B cell (primary cell): ENCODE data around the gene SRSF6. TPM values are rescaled to one million over a fixed set of nuclear protein-coding genes. Genes with fewer than 3 reads are reported as not detected.

Experiments
- ATAC-seq: fragments of 200-7000 bp; cut with Tn5 transposase; one replicate; pipeline ENCODE4 v1.10.0; 2021; ENCODE audit warnings: low read depth, mild to moderate bottlenecking, moderate number of reproducible peaks, moderate library complexity
- CTCF ChIA-PET: fragments of 350-600 bp; sonication (Branson Sonifier 250); formaldehyde crosslinking; loops from one replicate; lab custom pipeline; 2021; ENCODE audit warnings: antibody characterized with exemption, inconsistent platforms; lab: Charles Lee
- POLR2A ChIA-PET: fragments of 350-600 bp; sonication (Branson Sonifier 250); formaldehyde crosslinking; loops from one replicate; lab custom pipeline; 2021; ENCODE audit warnings: antibody characterized with exemption; lab: Charles Lee
- DNase-seq: peaks from one replicate; pipeline ENCODE4 v3.0.0; 2013
- H2AFZ ChIP-seq: 2 replicates; pipeline ENCODE4 v1.6.1; 2012; ENCODE audit warnings: mild to moderate bottlenecking, low read depth, low read length; ENCODE audit not compliant: insufficient read depth, poor library complexity, severe bottlenecking
- H3K27ac ChIP-seq, 2 donors: 1 replicate in 1 of 2; 2 replicates in 1 of 2; pipeline ENCODE4 v1.5.1; 2012 to 2013; ENCODE audit warnings: low read length in 2 of 2, mild to moderate bottlenecking in 2 of 2, moderate library complexity in 1 of 2
- H3K27me3 ChIP-seq, 4 experiments: fragments of 200-600 bp in 1 of 4; sonication (generic) in 1 of 4; replicated peaks in 1 of 4; 1 replicate in 2 of 4; 2 replicates in 2 of 4; pipeline versions ENCODE4 v1.6.1 to v1.7.0; 2013 to 2016; ENCODE audit warnings: low read length in 3 of 4, mild to moderate bottlenecking in 2 of 4, mixed read lengths in 1 of 4, moderate library complexity in 1 of 4; ENCODE audit not compliant: insufficient read depth in 4 of 4, control insufficient read depth in 3 of 4; ENCODE audit errors: control extremely low read depth in 1 of 4
- H3K36me3 ChIP-seq, 2 experiments: replicated peaks in 1 of 2; 1 replicate in 1 of 2; 2 replicates in 1 of 2; pipeline versions ENCODE4 v1.6.1 to v1.7.1; 2013; ENCODE audit warnings: low read length in 1 of 2; ENCODE audit not compliant: insufficient read depth in 2 of 2, control insufficient read depth in 1 of 2; ENCODE audit errors: control extremely low read depth in 1 of 2, extremely low read depth in 1 of 2
- H3K4me1 ChIP-seq, 2 donors: fragments of 200-600 bp in 1 of 2; sonication (generic) in 1 of 2; 1 replicate in 1 of 2; 2 replicates in 1 of 2; pipeline versions ENCODE4 v1.5.1 to v1.6.1; 2013 to 2017; ENCODE audit warnings: low read length in 2 of 2; ENCODE audit not compliant: control insufficient read depth in 2 of 2, insufficient read depth in 2 of 2
- H3K4me2 ChIP-seq: replicated peaks from 2 replicates; pipeline ENCODE3; 2012; ENCODE audit warnings: mild to moderate bottlenecking, low read depth, low read length; ENCODE audit not compliant: poor library complexity, severe bottlenecking
- H3K4me3 ChIP-seq, 5 experiments: fragments of 200-600 bp in 1 of 5; sonication (generic) in 1 of 5; 1 replicate in 3 of 5; 2 replicates in 2 of 5; pipeline versions ENCODE4 v1.5.1 to v1.7.0; 2011 to 2016; ENCODE audit warnings: low read length in 4 of 5, mild to moderate bottlenecking in 4 of 5, low read depth in 2 of 5, control low read depth in 1 of 5, moderate library complexity in 1 of 5; ENCODE audit not compliant: insufficient read depth in 1 of 5; ENCODE audit errors: control extremely low read depth in 1 of 5, extremely low read depth in 1 of 5
- H3K79me2 ChIP-seq: fragments of 200-600 bp; sonication (generic); one replicate; pipeline ENCODE4 v1.6.0; 2016; ENCODE audit warnings: low read length; ENCODE audit not compliant: control insufficient read depth, insufficient read depth
- H3K9ac ChIP-seq: fragments of 200-600 bp; sonication (generic); 2 replicates; pipeline ENCODE4 v1.6.1; 2017; ENCODE audit warnings: mild to moderate bottlenecking, low read length, moderate library complexity
- H3K9me3 ChIP-seq, 3 donors: one replicate each; pipeline versions ENCODE4 v1.6.1 to v1.7.1; 2013; ENCODE audit warnings: low read length in 2 of 3; ENCODE audit not compliant: control insufficient read depth in 2 of 3, insufficient read depth in 1 of 3; ENCODE audit errors: control extremely low read depth in 1 of 3
- H4K20me1 ChIP-seq: 2 replicates; pipeline ENCODE4 v1.6.0; 2012; ENCODE audit warnings: mild to moderate bottlenecking, low read length; ENCODE audit not compliant: insufficient read depth, control insufficient read depth, poor library complexity, severe bottlenecking
- H3K27ac Mint-ChIP-seq: one replicate; pipeline ENCODE4 v1.8.0; 2021; ENCODE audit warnings: mixed read lengths
- H3K27me3 Mint-ChIP-seq: one replicate; pipeline ENCODE4 v1.8.0; 2021; ENCODE audit warnings: mixed read lengths
- H3K4me1 Mint-ChIP-seq: one replicate; pipeline ENCODE4 v1.8.0; 2021; ENCODE audit warnings: mixed read lengths
- H3K4me3 Mint-ChIP-seq: one replicate; pipeline ENCODE4 v1.8.0; 2021; ENCODE audit warnings: mixed read lengths
- H3K9me3 Mint-ChIP-seq: one replicate; pipeline ENCODE4 v1.8.0; 2022; ENCODE audit warnings: mixed read lengths; ENCODE audit not compliant: insufficient read depth
- EZH2 ChIP-seq: IDR thresholded peaks from 2 replicates; pipeline ENCODE4 v1.6.1; 2012; ENCODE audit warnings: borderline replicate concordance, low read depth, mild to moderate bottlenecking, moderate library complexity, low read length; ENCODE audit not compliant: insufficient read depth, poor library complexity, severe bottlenecking
- WGBS: methylation state at CpG from one replicate; pipeline ENCODE4 v1.1.5; 2013; ENCODE audit warnings: missing lambda C conversion rate; ENCODE audit not compliant: insufficient coverage; 5-methylcytosine and 5-hydroxymethylcytosine counted together
- intact Hi-C: fragments of 100-400 bp; cut with micrococcal nuclease; formaldehyde crosslinking; loops from one replicate; pipeline ENCODE4 v1.10.0; 2022
- polyA plus RNA-seq: library from polyadenylated mRNA; depleted of rRNA; stranded (reverse); fragments of >200 nt; gene quantifications from 2 replicates; pipeline ENCODE4 v1.2.3, GENCODE V29; 2012
- total RNA-seq, 2 donors: library from RNA; stranded (reverse); fragments of 120-200 nt in 1 of 2; gene quantifications; 1 replicate in 1 of 2; 2 replicates in 1 of 2; pipeline versions ENCODE4 v1.2.3 to v1.2.4, GENCODE V29; 2013 to 2022
- TF ChIP-seq, protein P1 (sequence below): fragments of 200-600 bp; IDR thresholded peaks from one replicate; pipeline ENCODE4 v1.8.0; 2022; ENCODE audit warnings: antibody characterized with exemption, mild to moderate bottlenecking

SRSF6 gene
- total and polyA plus RNA-seq, 2 donors (not counting 1 experiment from before 2014, with no cell fraction given), result 201 to 296 TPM

DNA sequence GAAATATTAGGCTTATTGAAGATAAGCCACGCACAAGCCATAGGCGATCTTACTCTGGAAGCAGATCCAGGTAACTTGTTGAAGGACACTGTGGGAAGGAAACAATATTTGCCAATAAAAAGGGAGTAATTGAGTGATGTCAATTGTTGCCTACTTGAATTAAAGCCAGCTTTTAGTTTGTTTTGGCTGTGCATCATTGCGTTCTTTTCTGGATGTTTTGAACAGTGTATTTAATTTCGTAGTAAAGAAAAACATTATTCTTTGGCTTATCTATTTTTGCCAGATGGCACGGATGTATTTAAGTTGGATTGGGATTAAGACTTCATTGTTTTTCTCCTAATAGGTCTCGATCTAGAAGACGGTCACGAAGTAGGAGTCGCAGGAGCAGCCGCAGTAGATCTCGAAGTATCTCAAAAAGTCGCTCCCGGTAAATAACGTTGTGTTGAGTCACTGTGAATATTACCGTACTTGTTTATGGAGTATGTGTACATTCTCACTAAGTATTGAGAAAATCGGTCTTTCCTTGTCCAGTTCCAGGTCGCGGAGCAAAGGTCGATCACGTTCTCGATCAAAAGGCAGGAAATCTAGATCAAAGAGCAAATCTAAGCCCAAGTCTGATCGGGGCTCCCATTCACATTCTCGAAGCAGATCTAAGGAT lies 2.6 kb downstream of the SRSF6 start:
- H4K20me1 ChIP-seq, result peaks cover 66% of the 10 kb centered on the region
- DNase-seq (no peak), ATAC-seq (no peak)
- H3K4me2 ChIP-seq, result no peak overlapping the region
- TF ChIP-seq, protein P1, sequence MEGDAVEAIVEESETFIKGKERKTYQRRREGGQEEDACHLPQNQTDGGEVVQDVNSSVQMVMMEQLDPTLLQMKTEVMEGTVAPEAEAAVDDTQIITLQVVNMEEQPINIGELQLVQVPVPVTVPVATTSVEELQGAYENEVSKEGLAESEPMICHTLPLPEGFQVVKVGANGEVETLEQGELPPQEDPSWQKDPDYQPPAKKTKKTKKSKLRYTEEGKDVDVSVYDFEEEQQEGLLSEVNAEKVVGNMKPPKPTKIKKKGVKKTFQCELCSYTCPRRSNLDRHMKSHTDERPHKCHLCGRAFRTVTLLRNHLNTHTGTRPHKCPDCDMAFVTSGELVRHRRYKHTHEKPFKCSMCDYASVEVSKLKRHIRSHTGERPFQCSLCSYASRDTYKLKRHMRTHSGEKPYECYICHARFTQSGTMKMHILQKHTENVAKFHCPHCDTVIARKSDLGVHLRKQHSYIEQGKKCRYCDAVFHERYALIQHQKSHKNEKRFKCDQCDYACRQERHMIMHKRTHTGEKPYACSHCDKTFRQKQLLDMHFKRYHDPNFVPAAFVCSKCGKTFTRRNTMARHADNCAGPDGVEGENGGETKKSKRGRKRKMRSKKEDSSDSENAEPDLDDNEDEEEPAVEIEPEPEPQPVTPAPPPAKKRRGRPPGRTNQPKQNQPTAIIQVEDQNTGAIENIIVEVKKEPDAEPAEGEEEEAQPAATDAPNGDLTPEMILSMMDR, result no peak
- no peak for TF ChIP-seq EZH2
- Mint-ChIP-seq H3K27ac (peak overlapping the region; percentile 56), H3K4me3 (peak overlapping the region; percentile 24), H3K4me1 (peaks cover 36% of the 10 kb centered on the region), H3K27me3 (no peaks in the 10 kb centered on the region), H3K9me3 (no peaks in the 10 kb centered on the region)
- peaks cover 23% of the 10 kb centered on the region for H3K79me2 ChIP-seq
- H2AFZ ChIP-seq, result no peak overlapping the region
- no peak overlapping the region for H3K4me3 ChIP-seq
- CTCF ChIA-PET, result no interaction called here
- POLR2A ChIA-PET, result no interaction called here
- 97% methylated on average over 19 of the region's 23 CpGs for WGBS
- no peak overlapping the region for H3K9ac ChIP-seq
- H3K36me3 ChIP-seq, result peaks cover 12 to 63% of the 10 kb centered on the region in 2 experiments
- no peaks in the 10 kb centered on the region for H3K27me3 ChIP-seq
- H3K27ac ChIP-seq, result no peak overlapping the region
- no peaks in the 10 kb centered on the region for H3K9me3 ChIP-seq
- intact Hi-C loops, result no loop called here
- peaks cover 11 to 13% of the 10 kb centered on the region in 2 donors for H3K4me1 ChIP-seq

DNA sequence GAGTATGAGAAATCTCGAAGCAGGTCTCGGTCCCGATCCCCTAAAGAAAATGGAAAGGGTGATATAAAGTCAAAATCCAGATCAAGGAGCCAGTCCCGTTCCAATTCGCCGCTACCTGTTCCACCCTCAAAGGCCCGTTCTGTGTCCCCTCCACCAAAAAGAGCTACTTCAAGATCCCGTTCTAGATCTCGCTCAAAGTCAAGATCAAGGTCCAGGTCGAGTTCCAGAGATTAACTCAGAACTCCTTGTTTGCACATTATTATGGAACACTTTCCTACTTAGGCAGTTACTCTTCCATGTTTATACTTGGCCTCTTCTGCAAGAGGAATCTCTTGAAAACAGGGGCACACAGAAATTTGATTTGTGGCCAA lies 3.1 kb downstream of the SRSF6 start:
- peaks cover 36% of the 10 kb centered on the region for H3K4me1 Mint-ChIP-seq
- no peaks in the 10 kb centered on the region for H3K27me3 Mint-ChIP-seq
- H3K36me3 ChIP-seq, result peaks cover 14 to 68% of the 10 kb centered on the region in 2 experiments

More for the DNA sequence above, 3.1 kb downstream of the SRSF6 start:
- intact Hi-C loops, result no loop called here
- Histone ChIP-seq H2AFZ (no peak overlapping the region), H3K9me3 (no peaks in the 10 kb centered on the region), H3K79me2 (peaks cover 24% of the 10 kb centered on the region), H3K27ac (no peak overlapping the region), H3K9ac (no peak overlapping the region), H4K20me1 (peaks cover 68% of the 10 kb centered on the region), H3K4me2 (no peak overlapping the region), H3K4me1 (peaks cover 11 to 13% of the 10 kb centered on the region in 2 donors), H3K4me3 (no peak overlapping the region), H3K27me3 (no peaks in the 10 kb centered on the region)
- ChIA-PET CTCF (interaction anchor here (1.2 kb wide), 1 partner anchor 729 kb away, joined by 4 read pairs; no protein-coding TSS in a partner anchor), POLR2A (no interaction called here)
- ATAC-seq, result no peak
- peak overlapping the region; percentile 21 for H3K4me3 Mint-ChIP-seq
- no peak for DNase-seq
- no peak overlapping the region for H3K27ac Mint-ChIP-seq
- WGBS, result 96% methylated on average over 7 of the region's 10 CpGs
- H3K9me3 Mint-ChIP-seq, result no peaks in the 10 kb centered on the region
- TF ChIP-seq EZH2, result no peak
- TF ChIP-seq, protein P1, result no peak
